Stimulated activated CD4-positive, alpha-beta T cell treated with anti-CD3 and anti-CD28 coated beads, Interleukin-12 subunit alpha, Interleukin-12 subunit beta, amount 100 ng/mL, for 48 hours (primary cell): ENCODE measurements around the gene EDAR.
A peak's percentile ranks its signal among the peaks of the same experiment; 100 is the strongest.

Experiments
- DNase-seq, 3 donors: peaks; one replicate each; pipeline ENCODE4 v3.0.0-alpha.2; 2020; ENCODE audit warnings: low read depth in 2 of 3, low spot score in 1 of 3

EDAR gene

GRCh38 chr2:109005686-109006204 lies 16.7 kb upstream of the EDAR start:
- DNase-seq: no peak

- DNase-seq: no peak
Measured at GRCh38 chr2:109001201-109001600, 12.2 kb upstream of the EDAR start.

GRCh38 chr2:109000738-109001137 lies 11.7 kb upstream of the EDAR start:
- DNase-seq: no peak

- no peak for DNase-seq
Measured at GRCh38 chr2:108998911-108999310, 9.9 kb upstream of the EDAR start.

GRCh38 chr2:108994178-108994577 lies 5.2 kb upstream of the EDAR start:
- no peak for DNase-seq

- no peak for DNase-seq
Measured at GRCh38 chr2:108993095-108993937, 4.3 kb upstream of the EDAR start.

- DNase-seq: no peak
Measured at GRCh38 chr2:108988076-108988795, 784 bp downstream of the EDAR start.

GRCh38 chr2:108986916-108987510 lies 2.0 kb downstream of the EDAR start:
- peak in 2 of 3 donors; percentile 19 to 31 for DNase-seq

- no peak for DNase-seq
Measured at GRCh38 chr2:108983610-108984009, 5.4 kb downstream of the EDAR start.

GRCh38 chr2:108983061-108983460 lies 6.0 kb downstream of the EDAR start:
- DNase-seq: no peak

- no peak for DNase-seq
Measured at GRCh38 chr2:108982259-108982679, 6.8 kb downstream of the EDAR start.

- DNase-seq: no peak
Measured at GRCh38 chr2:108981846-108982245, 7.2 kb downstream of the EDAR start.

- no peak for DNase-seq
Measured at GRCh38 chr2:108980076-108980475, 8.9 kb downstream of the EDAR start.

GRCh38 chr2:108979461-108979860 lies 9.6 kb downstream of the EDAR start:
- DNase-seq: no peak

- DNase-seq: no peak
Measured at GRCh38 chr2:108978709-108979111, 10.3 kb downstream of the EDAR start.

- DNase-seq: no peak
Measured at GRCh38 chr2:108975613-108976435, 13.2 kb downstream of the EDAR start.

GRCh38 chr2:108974674-108975073 lies 14.3 kb downstream of the EDAR start:
- DNase-seq: no peak

GRCh38 chr2:108972663-108973062 lies 16.4 kb downstream of the EDAR start:
- no peak for DNase-seq

GRCh38 chr2:108971661-108972566 lies 17.1 kb downstream of the EDAR start:
- DNase-seq: no peak

GRCh38 chr2:108970369-108970768 lies 18.7 kb downstream of the EDAR start:
- no peak for DNase-seq
